K562 (cell line): ENCODE measurements around the gene B3GLCT. TPM values are rescaled to one million over a fixed set of nuclear protein-coding genes. Genes with fewer than 3 reads are reported as not detected.

Source experiments
- ATAC-seq: fragments of 200-7000 bp; cut with Tn5 transposase; 3 replicates; pipeline ENCODE4 v1.9.1; 2020; ENCODE audit warnings: moderate library complexity
- BruUV-seq: library from RNA; stranded (reverse); fragments of 400-500 nt; replicated peaks from 2 replicates; lab custom pipeline; 2021; lab: Mats Ljungman, UMichigan
- CTCF ChIA-PET: fragments of 300-600 bp; formaldehyde crosslinking; extraction: SDS; loops from one replicate; lab custom pipeline; 2021; ENCODE audit warnings: low intra/inter-chr PET ratio; lab: Yijun Ruan, JAX
- POLR2A ChIA-PET: fragments of 300-600, 350-650 bp; sonication (Branson Sonifier 250); formaldehyde crosslinking; extraction: SDS; loops from one replicate; lab custom pipeline; 2021; ENCODE audit warnings: antibody characterized with exemption, inconsistent platforms; lab: Yijun Ruan, JAX
- DNase-seq, 4 experiments: peaks; one replicate each; pipeline versions ENCODE4 v3.0.0 to v3.0.0-alpha.2; 2011 to 2018; ENCODE audit warnings: low spot score in 3 of 4, mixed read lengths in 3 of 4; ENCODE audit errors: extremely low read depth in 1 of 4
- FAIRE-seq: peaks from 2 replicates; lab custom pipeline; 2011; peaks lifted over from hg19 to GRCh38; lab: Jason Lieb, UNC
- H2AFZ ChIP-seq: 2 replicates; pipeline ENCODE4 v1.6.0; 2011; ENCODE audit warnings: low read depth, low read length, control low read depth, inconsistent platforms
- H3K27ac ChIP-seq: fragments of 200-600 bp; 3 replicates; pipeline ENCODE4 v1.8.0; 2011; ENCODE audit warnings: low read depth, mild to moderate bottlenecking, control low read depth, inconsistent platforms, low read length, moderate library complexity, mixed read lengths; ENCODE audit errors: extremely low read depth
- H3K27me3 ChIP-seq, 2 experiments: fragments of 300-600 bp in 1 of 2; 2 replicates in 1 of 2; 3 replicates in 1 of 2; pipeline versions ENCODE4 v1.6.0 to v1.8.0; 2011; ENCODE audit warnings: inconsistent platforms in 2 of 2, low read length in 2 of 2, mild to moderate bottlenecking in 1 of 2, mixed read lengths in 1 of 2, moderate library complexity in 1 of 2; ENCODE audit not compliant: control insufficient read depth in 2 of 2, insufficient read depth in 2 of 2
- H3K36me3 ChIP-seq: fragments of 300-600 bp; 3 replicates; pipeline ENCODE4 v1.8.0; 2011; ENCODE audit warnings: mild to moderate bottlenecking, low read length, inconsistent platforms; ENCODE audit not compliant: control insufficient read depth, insufficient read depth
- H3K4me1 ChIP-seq, 2 experiments: fragments of 200-600 bp in 1 of 2; replicated peaks in 1 of 2; 2 replicates in 1 of 2; 3 replicates in 1 of 2; pipeline versions ENCODE4 v1.5.1 to v1.8.0; 2011; ENCODE audit warnings: inconsistent platforms in 2 of 2, low read length in 2 of 2, mild to moderate bottlenecking in 1 of 2, mixed read lengths in 1 of 2, moderate library complexity in 1 of 2; ENCODE audit not compliant: control insufficient read depth in 2 of 2, insufficient read depth in 2 of 2
- H3K4me2 ChIP-seq: 2 replicates; pipeline ENCODE4 v1.6.1; 2011; ENCODE audit warnings: low read length, control low read depth, inconsistent platforms, mixed read lengths; ENCODE audit not compliant: insufficient read depth
- H3K4me3 ChIP-seq: fragments of 200-600 bp; sonication (generic), shearing (Covaris generic); 2 replicates; pipeline ENCODE4 v1.5.1; 2016; ENCODE audit warnings: control low read depth, inconsistent platforms
- H3K79me2 ChIP-seq: fragments of 200-600 bp; 3 replicates; pipeline ENCODE4 v1.8.0; 2011; ENCODE audit warnings: low read length, inconsistent platforms; ENCODE audit not compliant: control insufficient read depth, insufficient read depth
- H3K9ac ChIP-seq, 2 experiments: 2 replicates each; pipeline versions ENCODE4 v1.6.0 to v1.6.1; 2011; ENCODE audit warnings: low read depth in 2 of 2, low read length in 2 of 2, control low read depth in 1 of 2, inconsistent platforms in 1 of 2, mild to moderate bottlenecking in 1 of 2, mixed read lengths in 1 of 2; ENCODE audit not compliant: insufficient read depth in 1 of 2
- H3K9me1 ChIP-seq: one replicate; pipeline ENCODE4 v1.6.0; 2011; ENCODE audit warnings: inconsistent platforms, mild to moderate bottlenecking, low read length, moderate library complexity; ENCODE audit not compliant: control insufficient read depth, insufficient read depth
- H3K9me3 ChIP-seq: replicated peaks from 2 replicates; pipeline ENCODE4 v1.5.1; 2011; ENCODE audit warnings: low read depth, low read length, inconsistent platforms; ENCODE audit not compliant: control insufficient read depth, insufficient read depth
- H4K20me1 ChIP-seq: replicated peaks from 2 replicates; pipeline ENCODE4 v1.6.1; 2011; ENCODE audit warnings: low read length, inconsistent platforms, mixed read lengths; ENCODE audit not compliant: control insufficient read depth, insufficient read depth
- CHD1 ChIP-seq: fragments of 200-600 bp; sonication (generic); IDR thresholded peaks from one replicate; pipeline ENCODE4 v1.6.1; 2012; ENCODE audit warnings: mild to moderate bottlenecking, moderate library complexity, low read length, inconsistent platforms
- EWSR1 ChIP-seq: fragments of 450-650 bp; IDR thresholded peaks from 2 replicates; pipeline ENCODE4 v1.6.1; 2018; ENCODE audit warnings: borderline replicate concordance, mild to moderate bottlenecking, low read depth, moderate library complexity; ENCODE audit not compliant: partially characterized antibody
- GATAD2A ChIP-seq: fragments of 450-650 bp; IDR thresholded peaks from 2 replicates; pipeline ENCODE4 v1.6.1; 2017
- KLF10 ChIP-seq: fragments of 250-450 bp; sonication (Bioruptor Pico); IDR thresholded peaks from 2 replicates; pipeline ENCODE4 v1.6.1; 2021; ENCODE audit warnings: matching md5 sums
- MLLT1 ChIP-seq, 2 experiments: fragments of 450-650 bp; IDR thresholded peaks; 2 replicates each; pipeline ENCODE4 v1.6.1; 2016
- NFE2 ChIP-seq: IDR thresholded peaks from 2 replicates; pipeline ENCODE4 v1.6.1; 2014; ENCODE audit warnings: antibody characterized with exemption, low read depth
- RFX7 ChIP-seq: fragments of 250-450 bp; sonication (Bioruptor Pico); IDR thresholded peaks from 2 replicates; pipeline ENCODE4 v1.5.1; 2021; ENCODE audit warnings: mild to moderate bottlenecking
- SMARCE1 ChIP-seq: fragments of 450-650 bp; IDR thresholded peaks from 2 replicates; pipeline ENCODE4 v1.7.1; 2016; ENCODE audit warnings: mild to moderate bottlenecking
- U2AF1 ChIP-seq: fragments of 200-400 bp; formaldehyde crosslinking; optimal IDR thresholded peaks from 2 replicates; pipeline ENCODE3; 2017; ENCODE audit warnings: mild to moderate bottlenecking, low read depth, low read length, moderate library complexity
- ZBTB5 ChIP-seq: fragments of 450-650 bp; IDR thresholded peaks from 2 replicates; pipeline ENCODE4 v1.6.1; 2017; ENCODE audit warnings: antibody characterized with exemption
- WGBS: fragments of 100-300 bp; shearing (Covaris generic); methylation state at CpG from one replicate; pipeline ENCODE4 v1.1.6; 2016; ENCODE audit warnings: low coverage, mixed read lengths; ENCODE audit not compliant: insufficient coverage; ENCODE audit errors: missing lambda C conversion rate; 5-methylcytosine and 5-hydroxymethylcytosine counted together
- in situ Hi-C: fragments of 300-500 bp; cut with MboI; formaldehyde crosslinking; loops from 4 replicates; pipeline ENCODE4 v1.15.0; 2018; ENCODE audit warnings: inconsistent platforms, mixed read lengths
- intact Hi-C: fragments of 100-400 bp; cut with micrococcal nuclease; formaldehyde crosslinking; loops from 2 replicates; pipeline ENCODE4 v1.14.2; 2022
- polyA plus RNA-seq, 8 experiments: library from polyadenylated mRNA; depleted of rRNA in 4 of 8; stranded (reverse) in 5 of 8; unstranded in 3 of 8; fragments of >200 nt; fragmentation: Nextera tagmentation in 2 of 8; fragmentation: Illumina TruSeq in 1 of 8; extraction: Ambion mirVana in 2 of 8; extraction: Trizol in 1 of 8; gene quantifications; 2 replicates each; pipeline versions ENCODE4 v1.2.1 to v1.2.3, GENCODE V29; 2011 to 2014; ENCODE audit warnings: inconsistent platforms in 1 of 8, missing spikeins in 1 of 8
- total RNA-seq, 7 experiments: library from RNA; depleted of rRNA in 6 of 7; stranded (reverse); fragments of >200 nt in 6 of 7; fragmentation: Illumina TruSeq in 2 of 7; extraction: Trizol in 2 of 7; gene quantifications; 2 replicates each; pipeline versions ENCODE4 v1.2.1 to v1.2.3, GENCODE V29; 2011 to 2021; ENCODE audit warnings: low replicate concordance in 1 of 7
- TF ChIP-seq, protein P1 (sequence below): fragments of 250-450 bp; sonication (Bioruptor Pico); IDR thresholded peaks from 2 replicates; pipeline ENCODE4 v1.5.0; 2022; ENCODE audit warnings: mild to moderate bottlenecking
- TF ChIP-seq, protein P2 (sequence below): sonication (generic); formaldehyde crosslinking; IDR thresholded peaks from 2 replicates; pipeline ENCODE4 v1.8.1; 2023; ENCODE audit warnings: mild to moderate bottlenecking, missing genetic modification reagents

B3GLCT gene
- total and polyA plus RNA-seq, 9 of the 15 experiments (the other 6 are each of a cell fraction or from before 2014, with no cell fraction given): 1.1 to 5.1 (median 2.9) TPM

- ChIA-PET CTCF (no interaction called here), POLR2A (no interaction called here)
- no peaks in the 10 kb centered on the region for H4K20me1 ChIP-seq
- WGBS: 20% methylated on average over 2 of the region's 3 CpGs
- H3K9me1 ChIP-seq: no peaks in the 10 kb centered on the region
- BruUV-seq: no TSS peak
- no peaks in the 10 kb centered on the region for H3K36me3 ChIP-seq
- intact Hi-C loops: no loop called here
- in situ Hi-C loops: no loop called here
- no peak for FAIRE-seq
- H2AFZ ChIP-seq: no peak overlapping the region
- no peak for DNase-seq
- no peaks in the 10 kb centered on the region for H3K27me3 ChIP-seq
- no peak overlapping the region for H3K4me3 ChIP-seq
- H3K9ac ChIP-seq: no peak overlapping the region
- no peak for ATAC-seq
- no peaks in the 10 kb centered on the region for H3K9me3 ChIP-seq
- H3K27ac ChIP-seq: no peak overlapping the region
- no peaks in the 10 kb centered on the region for H3K79me2 ChIP-seq
- no peaks in the 10 kb centered on the region for H3K4me1 ChIP-seq
- no peak overlapping the region for H3K4me2 ChIP-seq
- TF ChIP-seq U2AF1 (no peak), KLF10 (no peak), NFE2 (no peak), SMARCE1 (no peak), GATAD2A (no peak), RFX7 (no peak), MLLT1 (IDR thresholded peaks at IDR 0.05) (no peak), CHD1 (no peak), EWSR1 (no peak), ZBTB5 (no peak)
- TF ChIP-seq, protein P1, sequence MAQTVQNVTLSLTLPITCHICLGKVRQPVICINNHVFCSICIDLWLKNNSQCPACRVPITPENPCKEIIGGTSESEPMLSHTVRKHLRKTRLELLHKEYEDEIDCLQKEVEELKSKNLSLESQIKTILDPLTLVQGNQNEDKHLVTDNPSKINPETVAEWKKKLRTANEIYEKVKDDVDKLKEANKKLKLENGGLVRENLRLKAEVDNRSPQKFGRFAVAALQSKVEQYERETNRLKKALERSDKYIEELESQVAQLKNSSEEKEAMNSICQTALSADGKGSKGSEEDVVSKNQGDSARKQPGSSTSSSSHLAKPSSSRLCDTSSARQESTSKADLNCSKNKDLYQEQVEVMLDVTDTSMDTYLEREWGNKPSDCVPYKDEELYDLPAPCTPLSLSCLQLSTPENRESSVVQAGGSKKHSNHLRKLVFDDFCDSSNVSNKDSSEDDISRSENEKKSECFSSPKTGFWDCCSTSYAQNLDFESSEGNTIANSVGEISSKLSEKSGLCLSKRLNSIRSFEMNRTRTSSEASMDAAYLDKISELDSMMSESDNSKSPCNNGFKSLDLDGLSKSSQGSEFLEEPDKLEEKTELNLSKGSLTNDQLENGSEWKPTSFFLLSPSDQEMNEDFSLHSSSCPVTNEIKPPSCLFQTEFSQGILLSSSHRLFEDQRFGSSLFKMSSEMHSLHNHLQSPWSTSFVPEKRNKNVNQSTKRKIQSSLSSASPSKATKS: no peak
- TF ChIP-seq, protein P2, sequence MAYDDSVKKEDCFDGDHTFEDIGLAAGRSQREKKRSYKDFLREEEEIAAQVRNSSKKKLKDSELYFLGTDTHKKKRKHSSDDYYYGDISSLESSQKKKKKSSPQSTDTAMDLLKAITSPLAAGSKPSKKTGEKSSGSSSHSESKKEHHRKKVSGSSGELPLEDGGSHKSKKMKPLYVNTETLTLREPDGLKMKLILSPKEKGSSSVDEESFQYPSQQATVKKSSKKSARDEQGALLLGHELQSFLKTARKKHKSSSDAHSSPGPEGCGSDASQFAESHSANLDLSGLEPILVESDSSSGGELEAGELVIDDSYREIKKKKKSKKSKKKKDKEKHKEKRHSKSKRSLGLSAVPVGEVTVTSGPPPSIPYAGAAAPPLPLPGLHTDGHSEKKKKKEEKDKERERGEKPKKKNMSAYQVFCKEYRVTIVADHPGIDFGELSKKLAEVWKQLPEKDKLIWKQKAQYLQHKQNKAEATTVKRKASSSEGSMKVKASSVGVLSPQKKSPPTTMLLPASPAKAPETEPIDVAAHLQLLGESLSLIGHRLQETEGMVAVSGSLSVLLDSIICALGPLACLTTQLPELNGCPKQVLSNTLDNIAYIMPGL (CRISPR knock-in tag): no peak
Observed at GRCh38 chr13:31172001-31172400, 27.8 kb upstream of the B3GLCT start.
